Thymus (tissue), 11 donors: ENCODE results near the gene CAMKV. TPM values are rescaled to one million over a fixed set of nuclear protein-coding genes. Genes with fewer than 3 reads are reported as not detected.
"Not testable (repeated sequence)": the region's sequence is repeated elsewhere in the genome, so short reads cannot be mapped to it uniquely, and the experiment has no call there.

ENCODE experiments used
- DNase-seq, 9 donors: peaks; one replicate each; pipeline ENCODE4 v3.0.0-alpha.2; 2013; ENCODE audit warnings: low spot score in 9 of 9, low read depth in 6 of 9, missing footprints in 1 of 9
- H3K27ac ChIP-seq, 2 donors: one replicate each; pipeline ENCODE4 v1.5.1; 2013; ENCODE audit warnings: control low read depth in 1 of 2, low read depth in 1 of 2, low read length in 1 of 2, mild to moderate bottlenecking in 1 of 2, moderate library complexity in 1 of 2
- H3K27me3 ChIP-seq, 2 donors: one replicate each; pipeline ENCODE4 v1.5.1; 2013; ENCODE audit warnings: low read length in 1 of 2; ENCODE audit not compliant: control insufficient read depth in 2 of 2, insufficient read depth in 1 of 2
- H3K36me3 ChIP-seq, 2 donors: one replicate each; pipeline ENCODE4 v1.5.1; 2013; ENCODE audit warnings: low read length in 1 of 2, mild to moderate bottlenecking in 1 of 2, moderate library complexity in 1 of 2; ENCODE audit not compliant: control insufficient read depth in 2 of 2, insufficient read depth in 2 of 2
- H3K4me1 ChIP-seq, 2 donors: one replicate each; pipeline ENCODE4 v1.5.1; 2013; ENCODE audit warnings: low read length in 2 of 2; ENCODE audit not compliant: control insufficient read depth in 2 of 2, insufficient read depth in 2 of 2
- H3K4me3 ChIP-seq, 2 donors: one replicate each; pipeline ENCODE4 v1.5.1; 2013; ENCODE audit warnings: low read length in 2 of 2, control low read depth in 1 of 2, mild to moderate bottlenecking in 1 of 2
- H3K9me3 ChIP-seq, 2 donors: one replicate each; pipeline ENCODE4 v1.5.1; 2013; ENCODE audit warnings: low read length in 1 of 2, mild to moderate bottlenecking in 1 of 2; ENCODE audit not compliant: control insufficient read depth in 2 of 2, insufficient read depth in 1 of 2
- WGBS: extraction: QIAGEN DNeasy Blood & Tissue Kit; methylation state at CpG from one replicate; pipeline ENCODE4 v1.1.7; 2013; 5-methylcytosine and 5-hydroxymethylcytosine counted together
- polyA plus RNA-seq: library from polyadenylated mRNA; stranded (reverse); fragments of 200-250 nt; gene quantifications from one replicate; pipeline ENCODE4 v1.2.3, GENCODE V29; 2013
- total RNA-seq: library from RNA; stranded (reverse); fragments of 120-200 nt; gene quantifications from one replicate; pipeline ENCODE4 v1.2.4, GENCODE V29; 2013
- donor health status: healthy.

CAMKV gene
- total and polyA plus RNA-seq, 2 donors: 0.14 to 0.23 TPM

DNA sequence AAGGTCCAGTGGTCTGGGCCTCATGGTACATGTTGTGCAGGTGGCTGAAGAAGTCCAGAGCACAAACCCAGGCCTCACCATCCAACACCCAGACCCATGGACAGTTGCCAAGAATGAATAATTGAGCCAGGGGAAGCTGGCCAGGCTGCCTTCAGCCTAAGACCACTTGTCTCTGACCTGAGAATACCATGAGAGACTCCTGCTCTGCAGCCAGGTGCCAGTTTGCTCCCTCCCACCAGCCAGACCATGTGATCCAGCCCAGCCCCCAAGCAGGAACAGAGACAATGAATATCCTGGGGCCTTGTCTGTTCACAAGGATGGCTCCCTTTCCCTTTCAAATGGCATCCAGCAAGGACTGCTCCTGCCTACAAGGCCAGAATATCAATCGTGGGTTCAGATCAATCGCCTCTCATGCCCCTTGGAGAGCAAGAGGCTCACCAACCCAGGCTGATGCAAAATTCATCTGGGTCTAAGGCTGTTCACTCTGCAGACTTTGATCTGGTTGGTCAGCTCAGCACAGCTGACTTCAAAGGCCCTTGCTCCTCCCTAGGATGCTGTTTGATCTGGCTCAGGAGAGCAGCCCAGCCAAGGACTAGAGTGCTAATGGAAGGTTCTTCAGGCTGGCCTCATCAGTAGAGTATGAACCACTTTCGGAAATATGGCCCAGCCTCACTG is 26.7 kb downstream of the CAMKV start:
- DNase-seq: no peak
- Histone ChIP-seq H3K36me3 (peaks cover 26 to 49% of the 10 kb centered on the region in 2 donors), H3K4me1 (no peaks in the 10 kb centered on the region), H3K27me3 (no peaks in the 10 kb centered on the region), H3K9me3 (no peaks in the 10 kb centered on the region), H3K27ac (no peak overlapping the region), H3K4me3 (no peak overlapping the region)
- WGBS: 98% methylated on average over 3 of the region's 3 CpGs

DNA sequence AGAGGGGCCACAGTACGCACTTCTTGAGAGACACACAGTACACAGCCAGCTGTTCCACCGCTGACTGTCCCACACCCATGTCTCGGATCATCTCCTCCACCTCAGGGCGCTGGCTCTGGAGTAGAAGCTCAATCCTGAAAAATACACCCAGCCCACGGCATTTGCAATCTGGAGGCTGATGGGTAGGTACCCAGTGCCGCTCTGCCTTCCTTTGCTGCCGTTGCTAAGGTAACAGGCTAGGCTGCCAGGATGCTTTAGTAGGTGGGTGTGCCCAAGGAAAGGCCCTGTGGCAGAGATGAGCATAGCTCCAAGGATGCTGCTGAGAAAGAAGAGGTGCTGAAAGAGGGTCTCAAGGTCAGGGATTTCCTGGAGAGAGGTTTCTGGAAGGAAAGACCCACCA is 27.9 kb downstream of the CAMKV start:
- Histone ChIP-seq H3K4me1 (no peaks in the 10 kb centered on the region), H3K36me3 (peaks cover 23 to 43% of the 10 kb centered on the region in 2 donors), H3K27ac (no peak overlapping the region), H3K4me3 (no peak overlapping the region), H3K27me3 (no peaks in the 10 kb centered on the region), H3K9me3 (no peaks in the 10 kb centered on the region)
- WGBS: 98% methylated on average over 7 of the region's 7 CpGs
- DNase-seq: no peak

DNA sequence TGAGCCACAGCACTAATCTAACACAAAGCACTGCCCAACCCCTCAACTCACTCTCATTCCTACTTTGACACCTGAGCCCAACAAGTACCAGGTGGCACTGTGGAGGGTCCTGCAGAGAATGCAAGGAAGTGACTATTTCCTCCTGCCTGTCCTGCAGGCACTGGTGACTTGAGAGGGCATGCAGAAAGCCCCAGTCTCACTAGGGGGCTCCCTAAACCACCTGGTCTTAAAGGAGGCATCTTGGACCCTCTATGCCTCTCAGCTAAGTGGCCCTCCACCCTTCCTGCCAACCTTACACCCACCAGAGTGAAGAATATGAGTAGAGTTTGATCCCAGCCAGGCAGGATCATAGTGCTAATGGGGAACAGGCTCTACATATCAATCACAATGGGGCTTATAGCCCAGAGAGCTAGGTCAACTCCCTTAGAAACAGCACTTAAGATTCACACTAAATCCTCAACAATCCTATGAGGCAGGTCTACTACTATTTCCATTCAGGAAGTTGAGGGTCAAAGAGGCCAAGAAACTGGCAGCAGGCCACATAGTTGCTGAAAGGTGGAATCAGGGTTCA is 28.5 kb downstream of the CAMKV start:
- peaks cover 22 to 43% of the 10 kb centered on the region in 2 donors for H3K36me3 ChIP-seq
- DNase-seq: peak in 4 of 9 donors; percentile 17 to 51 (median 30)
- H3K27me3 ChIP-seq: no peaks in the 10 kb centered on the region
- H3K9me3 ChIP-seq: no peaks in the 10 kb centered on the region
- no peak overlapping the region for H3K27ac ChIP-seq
- no peak overlapping the region for H3K4me3 ChIP-seq
- no peaks in the 10 kb centered on the region for H3K4me1 ChIP-seq

DNA sequence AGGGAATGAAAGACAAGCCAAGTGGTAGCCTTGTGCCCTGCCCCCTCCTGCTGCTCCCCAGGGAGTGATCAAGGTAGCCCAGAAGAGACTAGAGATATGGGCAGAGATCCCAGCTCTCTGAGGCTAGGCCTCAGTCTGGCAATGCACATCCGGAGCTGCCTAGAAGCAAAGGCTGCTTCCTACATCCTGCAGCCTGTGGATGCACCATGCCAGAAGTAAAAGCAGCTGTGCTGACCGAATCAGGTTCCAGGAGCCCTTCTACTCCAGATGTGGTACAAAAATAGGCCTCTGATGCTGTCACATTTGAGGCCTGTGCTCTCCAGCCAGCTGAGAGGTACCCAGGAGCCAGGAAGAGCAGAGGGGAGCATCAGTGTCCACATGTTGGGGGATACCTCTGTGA is 29.3 kb downstream of the CAMKV start:
- Histone ChIP-seq H3K4me1 (no peaks in the 10 kb centered on the region), H3K9me3 (no peaks in the 10 kb centered on the region), H3K27ac (no peak overlapping the region), H3K36me3 (peaks cover 14 to 40% of the 10 kb centered on the region in 2 donors), H3K4me3 (no peak overlapping the region), H3K27me3 (no peaks in the 10 kb centered on the region)
- 94% methylated on average over 2 of the region's 2 CpGs for WGBS
- DNase-seq: no peak

DNA sequence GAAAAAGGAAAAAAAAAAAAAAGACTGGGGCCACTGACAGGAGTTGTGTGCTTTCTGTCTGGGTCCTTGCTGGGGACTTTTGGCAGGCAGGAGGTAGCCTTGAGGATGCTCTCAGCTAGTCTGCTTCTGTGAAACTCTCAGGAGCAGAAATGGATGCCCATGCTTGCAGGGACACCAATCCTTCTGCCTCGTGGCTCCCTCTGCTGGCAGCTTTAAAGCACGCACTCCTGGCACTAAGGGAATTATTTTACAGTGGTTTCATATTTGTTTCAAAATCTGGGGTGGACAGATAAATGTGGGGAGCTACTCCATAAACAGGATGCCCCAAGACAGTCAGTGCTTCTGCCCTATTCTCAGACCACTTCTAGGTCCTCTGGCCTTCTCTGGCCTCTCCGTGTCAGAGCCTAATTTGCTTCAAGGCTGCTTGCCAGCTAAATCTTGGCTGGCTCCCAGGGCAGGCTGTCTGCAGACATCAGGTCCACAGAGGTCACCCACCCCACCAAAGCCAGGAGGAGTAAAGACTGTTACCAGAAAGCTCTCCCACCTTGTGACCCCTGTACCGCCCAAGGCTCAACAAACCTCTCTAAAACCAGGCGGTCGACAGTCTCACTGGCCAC is 30.4 kb downstream of the CAMKV start:
- H3K4me1 ChIP-seq: no peaks in the 10 kb centered on the region
- WGBS: 54% methylated on average over 6 of the region's 6 CpGs
- H3K27ac ChIP-seq: no peak overlapping the region
- no peak overlapping the region for H3K4me3 ChIP-seq
- peak; percentile 40 to 88 (median 74) for DNase-seq
- H3K36me3 ChIP-seq: peaks cover 16 to 38% of the 10 kb centered on the region in 2 donors
- H3K9me3 ChIP-seq: no peaks in the 10 kb centered on the region
- no peaks in the 10 kb centered on the region for H3K27me3 ChIP-seq

DNA sequence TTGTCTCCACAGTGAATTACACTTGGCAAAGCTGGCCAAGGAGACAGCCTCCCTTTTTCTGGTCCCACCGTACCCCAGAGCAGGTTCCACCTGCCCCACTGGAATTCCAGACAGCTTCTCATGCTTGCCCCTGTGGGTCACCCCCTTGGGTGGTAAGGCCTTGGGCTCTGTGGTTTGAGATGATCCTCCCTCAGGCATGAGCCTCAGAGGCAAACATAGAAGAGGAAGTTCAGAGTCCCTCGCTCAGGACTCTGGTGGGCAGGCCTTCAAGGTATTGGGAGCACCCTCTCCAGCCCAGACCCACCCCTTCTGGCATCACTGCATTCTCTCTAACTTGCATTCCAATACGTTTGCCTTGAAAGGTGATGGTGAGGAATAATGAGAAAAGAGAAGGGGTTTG is 38.4 kb downstream of the CAMKV start:
- Histone ChIP-seq H3K4me1 (no peaks in the 10 kb centered on the region), H3K9me3 (peaks cover 0 to 2% of the 10 kb centered on the region in 2 donors), H3K27me3 (no peaks in the 10 kb centered on the region), H3K27ac (no peak overlapping the region), H3K4me3 (no peak overlapping the region), H3K36me3 (peaks cover 43 to 46% of the 10 kb centered on the region in 2 donors)
- no peak for DNase-seq
- WGBS: 56% methylated on average over 3 of the region's 3 CpGs

DNA sequence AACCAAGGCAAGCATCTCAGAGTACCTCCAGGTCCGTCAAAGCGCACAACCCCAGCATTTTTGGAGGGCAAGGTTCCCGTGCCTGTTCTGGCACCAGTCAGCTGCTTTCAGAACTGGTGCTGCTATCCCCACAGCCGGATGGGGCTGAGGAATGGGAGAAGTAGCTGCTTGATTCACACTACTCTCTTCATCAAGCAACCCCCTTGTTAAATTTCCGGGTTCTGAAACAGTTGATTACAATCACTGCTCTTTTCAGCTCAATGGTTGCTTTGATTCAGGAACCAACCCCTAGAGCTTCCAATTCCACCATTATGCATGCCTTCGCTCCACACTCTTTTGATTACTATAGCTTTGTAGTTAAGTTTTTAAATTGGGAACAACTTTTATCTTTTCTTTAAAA is 43.7 kb downstream of the CAMKV start:
- no peak for DNase-seq
- Histone ChIP-seq H3K27me3 (no peaks in the 10 kb centered on the region), H3K36me3 (peaks cover 22 to 27% of the 10 kb centered on the region in 2 donors), H3K4me3 (no peak overlapping the region), H3K27ac (no peak overlapping the region), H3K9me3 (peaks cover 1 to 2% of the 10 kb centered on the region in 2 donors), H3K4me1 (no peaks in the 10 kb centered on the region)
- whole genome bisulfite sequencing: 98% methylated on average over 6 of the region's 6 CpGs

DNA sequence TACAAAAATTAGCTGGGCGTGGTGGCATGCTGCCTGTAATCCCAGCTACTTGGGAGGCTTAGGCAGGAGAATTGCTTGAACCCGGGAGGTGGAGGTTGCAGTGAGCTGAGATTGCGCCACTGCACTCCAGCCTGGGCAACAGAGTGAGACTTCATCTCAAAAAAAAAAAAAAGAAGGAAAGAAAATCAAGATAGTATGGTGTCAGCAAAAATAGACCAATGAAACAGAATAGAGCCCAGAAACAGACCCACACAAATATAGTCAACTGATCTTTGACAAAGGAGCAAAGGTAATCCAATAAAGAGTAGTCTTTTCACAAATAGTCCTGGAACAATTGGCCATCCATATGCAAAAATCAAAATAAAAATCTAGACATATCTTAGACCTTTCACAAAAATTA is 46.6 kb downstream of the CAMKV start:
- WGBS: 95% methylated on average over 3 of the region's 3 CpGs
- H3K4me3 ChIP-seq, H3K9me3 ChIP-seq, H3K27me3 ChIP-seq, H3K27ac ChIP-seq, DNase-seq, H3K36me3 ChIP-seq, H3K4me1 ChIP-seq: not testable (repeated sequence)

DNA sequence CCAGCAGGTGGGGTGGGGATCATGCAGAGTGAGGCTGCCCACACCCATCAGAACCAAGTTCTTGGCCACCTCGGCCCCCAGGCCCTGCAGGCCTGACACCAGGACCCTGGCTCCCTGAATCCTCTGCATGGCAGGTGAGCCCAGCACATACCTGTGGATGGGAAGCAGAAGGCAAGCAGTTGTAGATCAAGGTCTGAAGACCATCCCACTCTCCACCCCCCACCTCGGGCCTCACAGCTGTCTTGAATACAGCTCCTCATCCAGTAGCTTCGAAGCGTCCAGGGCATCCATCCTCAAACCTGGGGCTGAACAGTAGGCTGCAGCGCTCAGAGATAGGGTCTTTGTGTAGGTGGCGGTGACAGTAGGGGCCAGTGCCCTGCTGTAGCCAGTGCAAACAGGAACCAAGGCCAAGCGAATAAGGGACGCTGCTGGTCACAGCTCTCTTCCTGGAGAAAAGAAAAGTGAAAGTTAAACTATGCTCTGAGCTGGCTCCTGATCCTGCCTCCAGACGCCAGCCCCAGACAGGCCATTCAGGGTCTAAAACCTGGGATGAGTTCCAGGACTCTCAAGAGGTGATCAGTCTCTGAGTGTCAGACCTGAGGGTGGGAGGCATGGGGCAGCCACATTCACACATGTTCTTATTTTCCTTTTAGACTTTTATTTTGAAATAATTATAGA is 56.1 kb downstream of the CAMKV start, which contains the start of gene UBA7:
Gene UBA7 (minus strand): TSS at position 457 of the 678 bp plus-strand sequence. CDS start 166 bp downstream, at position 291.
- WGBS: 10% methylated on average over 9 of the region's 9 CpGs
- Histone ChIP-seq H3K4me1 (peaks cover 2 to 30% of the 10 kb centered on the region in 2 donors), H3K4me3 (peak within 1 kb of the TSS; percentile 56 to 61), H3K27me3 (no peaks in the 10 kb centered on the region), H3K27ac (peak within 1 kb of the TSS; percentile 76 to 88), H3K36me3 (peaks cover 28 to 30% of the 10 kb centered on the region in 2 donors), H3K9me3 (no peaks in the 10 kb centered on the region)
- DNase-seq: peak in 3 of 9 donors; percentile 44 to 68 (median 45)
